Neural cell (in vitro differentiated cells): ENCODE results near the gene REST.

Experiments used
- CTCF ChIP-seq: fragments of 450-650 bp; IDR thresholded peaks from 2 replicates; pipeline ENCODE4 v1.5.1; 2014; ENCODE audit warnings: antibody characterized with exemption, mild to moderate bottlenecking, moderate library complexity; ENCODE audit not compliant: poor library complexity, severe bottlenecking
- EP300 ChIP-seq: fragments of 450-650 bp; conservative IDR thresholded peaks from 2 replicates; pipeline ENCODE4 v1.6.1; 2014; ENCODE audit warnings: antibody characterized with exemption, mild to moderate bottlenecking, moderate library complexity; ENCODE audit not compliant: poor library complexity, severe bottlenecking
- EZH2 ChIP-seq: fragments of 200-600, 300-800 bp; shearing (Covaris generic), sonication (generic); IDR thresholded peaks from 2 replicates; pipeline ENCODE4 v1.6.1; 2014; ENCODE audit warnings: antibody characterized with exemption, low read length, borderline replicate concordance, mild to moderate bottlenecking; ENCODE audit not compliant: insufficient read depth, poor library complexity, severe bottlenecking
- MXI1 ChIP-seq: fragments of 450-650 bp; conservative IDR thresholded peaks from 2 replicates; pipeline ENCODE4 v1.6.1; 2014; ENCODE audit warnings: antibody characterized with exemption, mild to moderate bottlenecking; ENCODE audit not compliant: poor library complexity, severe bottlenecking
- POLR2AphosphoS5 ChIP-seq: IDR thresholded peaks from 2 replicates; pipeline ENCODE4 v1.6.1; 2012
- RAD21 ChIP-seq: fragments of 450-650 bp; conservative IDR thresholded peaks from 2 replicates; pipeline ENCODE4 v1.6.1; 2014; ENCODE audit warnings: antibody characterized with exemption, mild to moderate bottlenecking, moderate library complexity
- REST ChIP-seq: IDR thresholded peaks from 2 replicates; pipeline ENCODE4 v1.6.1; 2012; ENCODE audit warnings: borderline replicate concordance
- TAF1 ChIP-seq: IDR thresholded peaks from 2 replicates; pipeline ENCODE4 v1.6.1; 2012; ENCODE audit warnings: low read depth

GRCh38 chr4:56909086-56909894, 1.6 kb downstream of the REST start:
- TF ChIP-seq CTCF (no peak), EP300 (no peak), EZH2 (no peak), POLR2AphosphoS5 (no peak), TAF1 (no peak), REST (no peak), RAD21 (no peak), MXI1 (peak; percentile 27)
